GM23338 (cell line): ENCODE measurements around the gene LSM2. TPM values are rescaled to one million over a fixed set of nuclear protein-coding genes. Genes with fewer than 3 reads are reported as not detected.

ENCODE experiments used
- ATAC-seq: fragments of 200-7000 bp; cut with Tn5 transposase; 3 replicates; pipeline ENCODE4 v1.9.1; 2020
- DNase-seq: peaks from one replicate; pipeline ENCODE4 v3.0.0-alpha.2; 2015; ENCODE audit warnings: low spot score
- H2AFZ ChIP-seq: fragments of 200-600 bp; sonication (generic); 2 replicates; pipeline ENCODE4 v1.8.0; 2016; ENCODE audit warnings: antibody characterized with exemption, mild to moderate bottlenecking, moderate library complexity
- H3F3A ChIP-seq: fragments of 200-600 bp; sonication (generic); replicated peaks from 2 replicates; pipeline ENCODE4 v1.8.0; 2017; ENCODE audit warnings: antibody characterized with exemption, mixed run types, low read depth
- H3K27ac ChIP-seq: fragments of 200-600 bp; sonication (generic); 2 replicates; pipeline ENCODE4 v1.6.1; 2016; ENCODE audit warnings: low read depth
- H3K27me3 ChIP-seq: fragments of 200-600 bp; sonication (generic); 2 replicates; pipeline ENCODE4 v1.8.0; 2016; ENCODE audit warnings: mild to moderate bottlenecking, mixed run types, moderate library complexity; ENCODE audit not compliant: insufficient read depth
- H3K36me3 ChIP-seq: fragments of 200-600 bp; sonication (generic); 2 replicates; pipeline ENCODE4 v1.8.0; 2016; ENCODE audit warnings: mild to moderate bottlenecking; ENCODE audit not compliant: insufficient read depth
- H3K4me1 ChIP-seq: fragments of 200-600 bp; sonication (generic); 2 replicates; pipeline ENCODE4 v1.8.0; 2016; ENCODE audit warnings: mild to moderate bottlenecking, moderate library complexity; ENCODE audit not compliant: insufficient read depth
- H3K4me2 ChIP-seq: fragments of 200-600 bp; sonication (generic); 2 replicates; pipeline ENCODE4 v1.7.1; 2017; ENCODE audit warnings: mixed run types
- H3K4me3 ChIP-seq: fragments of 200-600 bp; sonication (generic); 2 replicates; pipeline ENCODE4 v1.6.1; 2016; ENCODE audit warnings: mixed run types
- H3K79me2 ChIP-seq: fragments of 200-600 bp; sonication (generic); replicated peaks from 2 replicates; pipeline ENCODE4 v1.8.0; 2017; ENCODE audit warnings: mild to moderate bottlenecking; ENCODE audit not compliant: insufficient read depth
- H3K9me2 ChIP-seq: fragments of 200-600 bp; sonication (generic); 2 replicates; pipeline ENCODE4 v1.8.0; 2017; ENCODE audit not compliant: insufficient read depth
- H4K20me1 ChIP-seq: fragments of 200-600 bp; sonication (generic); replicated peaks from 2 replicates; pipeline ENCODE4 v1.8.0; 2017; ENCODE audit warnings: mild to moderate bottlenecking; ENCODE audit not compliant: insufficient read depth
- H3K27ac Mint-ChIP-seq: 2 replicates; pipeline ENCODE4 v1.8.0; 2020; ENCODE audit warnings: inconsistent platforms, mild to moderate bottlenecking, moderate library complexity, mixed read lengths
- H3K27me3 Mint-ChIP-seq: 3 replicates; pipeline ENCODE4 v1.8.0; 2022; ENCODE audit warnings: low read depth, mild to moderate bottlenecking, moderate library complexity, mixed read lengths, inconsistent platforms; ENCODE audit not compliant: insufficient read depth, poor library complexity
- H3K36me3 Mint-ChIP-seq: 3 replicates; pipeline ENCODE4 v1.8.0; 2021; ENCODE audit warnings: low read depth, mild to moderate bottlenecking, inconsistent platforms, moderate library complexity, mixed read lengths
- H3K4me1 Mint-ChIP-seq: 3 replicates; pipeline ENCODE4 v1.8.0; 2020; ENCODE audit warnings: mild to moderate bottlenecking, inconsistent platforms, mixed read lengths
- H3K4me3 Mint-ChIP-seq: 3 replicates; pipeline ENCODE4 v1.8.0; 2021; ENCODE audit warnings: moderate library complexity, mild to moderate bottlenecking, inconsistent platforms, mixed read lengths
- H3K9me3 Mint-ChIP-seq: 3 replicates; pipeline ENCODE4 v1.8.0; 2020; ENCODE audit warnings: moderate library complexity, mild to moderate bottlenecking, inconsistent platforms, mixed read lengths
- CTCF ChIP-seq, 2 experiments: fragments of 200-600 bp in 1 of 2; sonication (generic) in 1 of 2; conservative IDR thresholded peaks; 2 replicates each; pipeline versions ENCODE4 v1.5.1 to v1.6.1; 2016 to 2017; ENCODE audit warnings: antibody characterized with exemption in 2 of 2, low read depth in 2 of 2, mild to moderate bottlenecking in 2 of 2, moderate library complexity in 1 of 2
- EZH2 ChIP-seq: fragments of 200-600 bp; sonication (generic); IDR thresholded peaks from one replicate; pipeline ENCODE4 v1.8.0; 2017; ENCODE audit warnings: antibody characterized with exemption, mild to moderate bottlenecking, low read depth; ENCODE audit not compliant: unreplicated experiment
- EZH2phosphoT487 ChIP-seq: fragments of 200-600 bp; sonication (generic); IDR thresholded peaks from one replicate; pipeline ENCODE4 v1.8.1; 2018; ENCODE audit warnings: antibody characterized with exemption; ENCODE audit not compliant: unreplicated experiment
- JUNB ChIP-seq: IDR thresholded peaks from one replicate; pipeline ENCODE4 v1.6.1; 2016; ENCODE audit warnings: antibody characterized with exemption; ENCODE audit not compliant: unreplicated experiment
- POLR2AphosphoS5 ChIP-seq: IDR thresholded peaks from 2 replicates; pipeline ENCODE4 v1.6.1; 2016; ENCODE audit warnings: antibody characterized with exemption, low read depth
- REST ChIP-seq: IDR thresholded peaks from one replicate; pipeline ENCODE4 v1.6.1; 2018; ENCODE audit warnings: antibody characterized with exemption; ENCODE audit not compliant: unreplicated experiment
- ZNF114 ChIP-seq: fragments of 250-450 bp; sonication (Bioruptor Pico); IDR thresholded peaks from 2 replicates; pipeline ENCODE4 v1.5.0; 2020; ENCODE audit warnings: mild to moderate bottlenecking, moderate library complexity
- ZNF331 ChIP-seq: fragments of 250-450 bp; sonication (Bioruptor Pico); IDR thresholded peaks from 2 replicates; pipeline ENCODE4 v1.5.0; 2020; ENCODE audit warnings: low read depth, mild to moderate bottlenecking, moderate library complexity
- ZNF462 ChIP-seq: fragments of 250-450 bp; sonication (Bioruptor Pico); IDR thresholded peaks from 2 replicates; pipeline ENCODE4 v1.5.0; 2020; ENCODE audit warnings: mild to moderate bottlenecking, moderate library complexity
- polyA plus RNA-seq: library from polyadenylated mRNA; unstranded; fragments of >200 nt; fragmentation: Nextera tagmentation; extraction: Ambion mirVana; gene quantifications from 2 replicates; pipeline ENCODE4 v1.2.1, GENCODE V29; 2016
- total RNA-seq: library from RNA; depleted of rRNA; stranded (reverse); fragments of >200 nt; shearing (Covaris generic); gene quantifications from 2 replicates; pipeline ENCODE4 v1.2.3, GENCODE V29; 2014

The LSM2 gene
- total and polyA plus RNA-seq, 2 experiments from 2014 or later = 106 to 140 TPM

GRCh38 chr6:31762878-31763618, 43.7 kb downstream of the LSM2 start:
- H3K4me1 ChIP-seq = peaks cover 14% of the 10 kb centered on the region
- H3K27me3 ChIP-seq = no peaks in the 10 kb centered on the region
- peak overlapping the region; percentile 2; the same call in 1 of the 3 replicates for H3K4me3 Mint-ChIP-seq
- H3K27ac ChIP-seq = no peak overlapping the region
- H3K79me2 ChIP-seq = no peaks in the 10 kb centered on the region
- peak overlapping the region; percentile 59; the same call in 1 of the 2 replicates for H3K27ac Mint-ChIP-seq
- no peak for ATAC-seq
- H3K36me3 Mint-ChIP-seq = peaks cover 22% of the 10 kb centered on the region
- H2AFZ ChIP-seq = no peak overlapping the region
- no peak overlapping the region for H3K4me3 ChIP-seq
- H3F3A ChIP-seq = 0 out of 2 replicates have a peak, but pooled peaks cover 2% of the 10 kb centered on the region
- peaks cover 24% of the 10 kb centered on the region for H3K4me1 Mint-ChIP-seq
- no peaks in the 10 kb centered on the region for H3K36me3 ChIP-seq
- H3K9me2 ChIP-seq = no peaks in the 10 kb centered on the region
- no peak overlapping the region for H3K4me2 ChIP-seq
- H3K9me3 Mint-ChIP-seq = no peaks in the 10 kb centered on the region; the same call in 2 of the 3 replicates
- DNase-seq = no peak
- H3K27me3 Mint-ChIP-seq = peaks cover 14% of the 10 kb centered on the region
- no peaks in the 10 kb centered on the region for H4K20me1 ChIP-seq
- no peak for TF ChIP-seq REST

GRCh38 chr6:31762356-31762755, 44.4 kb downstream of the LSM2 start, which contains the start of gene SAPCD1:
TSS of gene SAPCD1 (plus strand) at chr6:31762656. CDS start at chr6:31763055, 399 bp downstream.
- peak within 1 kb of the TSS; percentile 2; the same call in 1 of the 3 replicates for H3K4me3 Mint-ChIP-seq
- H3K27ac ChIP-seq = no peak within 1 kb of the TSS

More at GRCh38 chr6:31762356-31762755, 44.4 kb downstream of the LSM2 start, which contains the start of gene SAPCD1:
- H3K27ac Mint-ChIP-seq = peak within 1 kb of the TSS; percentile 59; the same call in 1 of the 2 replicates
- Histone ChIP-seq H3K36me3 (no peaks in the 10 kb centered on the region), H3K9me2 (no peaks in the 10 kb centered on the region), H3F3A (0 out of 2 replicates have a peak, but pooled peaks cover 2% of the 10 kb centered on the region), H4K20me1 (no peaks in the 10 kb centered on the region), H3K79me2 (no peaks in the 10 kb centered on the region), H2AFZ (no peak within 1 kb of the TSS), H3K4me3 (no peak within 1 kb of the TSS), H3K4me2 (no peak within 1 kb of the TSS), H3K27me3 (no peaks in the 10 kb centered on the region), H3K4me1 (peaks cover 14% of the 10 kb centered on the region)
- H3K9me3 Mint-ChIP-seq = no peaks in the 10 kb centered on the region; the same call in 2 of the 3 replicates
- ATAC-seq (no peak), DNase-seq (no peak)
- H3K27me3 Mint-ChIP-seq = peaks cover 7% of the 10 kb centered on the region
- H3K36me3 Mint-ChIP-seq = peaks cover 22% of the 10 kb centered on the region
- H3K4me1 Mint-ChIP-seq = peaks cover 24% of the 10 kb centered on the region
- TF ChIP-seq JUNB (no peak), EZH2 (no peak), ZNF462 (no peak), CTCF (conservative IDR thresholded peaks at IDR 0.05; ENCODE audit: low read depth in 2 of 2) (no peak), ZNF331 (CRISPR knock-in tag) (no peak), ZNF114 (no peak), EZH2phosphoT487 (no peak), POLR2AphosphoS5 (no peak)
